Spleen (tissue), 11 donors: Measurements from ENCODE around the gene TSHZ2. TPM values are rescaled to one million over a fixed set of nuclear protein-coding genes. Genes with fewer than 3 reads are reported as not detected.

ENCODE experiments used
- DNase-seq: peaks from one replicate; pipeline ENCODE4 v3.0.0-alpha.2; 2020
- H3K27ac ChIP-seq, 8 donors: fragments of 200-600 bp; sonication (generic) in 7 of 8; 1 replicate in 4 of 8; 2 replicates in 4 of 8; pipeline versions ENCODE4 v1.5.0 to v1.8.0; 2016 to 2021; ENCODE audit warnings: inconsistent platforms in 4 of 8, mild to moderate bottlenecking in 4 of 8, moderate library complexity in 1 of 8
- H3K27me3 ChIP-seq, 7 donors: fragments of 200-600 bp; sonication (generic) in 6 of 7; replicated peaks in 1 of 7; 1 replicate in 4 of 7; 2 replicates in 3 of 7; pipeline versions ENCODE4 v1.5.0 to v1.8.0; 2016 to 2021; ENCODE audit warnings: inconsistent platforms in 3 of 7, mild to moderate bottlenecking in 1 of 7
- H3K36me3 ChIP-seq, 6 donors: fragments of 200-600 bp; sonication (generic) in 5 of 6; 1 replicate in 4 of 6; 2 replicates in 2 of 6; pipeline versions ENCODE4 v1.5.0 to v1.8.0; 2016 to 2021; ENCODE audit warnings: inconsistent platforms in 2 of 6
- H3K4me1 ChIP-seq, 6 donors: fragments of 200-600 bp; sonication (generic) in 5 of 6; 1 replicate in 3 of 6; 2 replicates in 3 of 6; pipeline versions ENCODE4 v1.5.0 to v1.8.0; 2016 to 2021; ENCODE audit warnings: inconsistent platforms in 3 of 6
- H3K4me3 ChIP-seq, 8 donors: fragments of 200-600 bp; sonication (generic) in 7 of 8; 1 replicate in 4 of 8; 2 replicates in 4 of 8; pipeline versions ENCODE4 v1.5.0 to v1.8.0; 2016 to 2021; ENCODE audit warnings: inconsistent platforms in 4 of 8, mild to moderate bottlenecking in 4 of 8, moderate library complexity in 2 of 8
- H3K9me3 ChIP-seq, 8 donors: fragments of 200-600 bp; sonication (generic) in 7 of 8; 1 replicate in 4 of 8; 2 replicates in 4 of 8; pipeline versions ENCODE4 v1.5.0 to v1.8.0; 2016 to 2021; ENCODE audit warnings: inconsistent platforms in 4 of 8
- POLR2A ChIP-seq, 3 donors: fragments of 450-650 bp; IDR thresholded peaks; one replicate each; pipeline ENCODE4 v1.5.1; 2017; ENCODE audit warnings: antibody characterized with exemption in 3 of 3, mild to moderate bottlenecking in 1 of 3
- POLR2AphosphoS5 ChIP-seq, 3 donors: sonication (generic); formaldehyde crosslinking; IDR thresholded peaks; one replicate each; pipeline ENCODE4 v1.5.1; 2017; ENCODE audit warnings: antibody characterized with exemption in 3 of 3
- WGBS, 5 donors: extraction: QIAGEN DNeasy Blood & Tissue Kit in 3 of 5; methylation state at CpG; one replicate each; pipeline versions ENCODE4 v1.1.5 to v1.1.7; 2013 to 2018; 5-methylcytosine and 5-hydroxymethylcytosine counted together
- intact Hi-C: fragments of 100-400 bp; cut with DNase I; formaldehyde crosslinking; loops from one replicate; pipeline ENCODE4 v1.15.0; 2023; ENCODE audit warnings: low total_unique reads
- polyA plus RNA-seq, 3 donors: library from polyadenylated mRNA; stranded (reverse); fragments of 200-250 nt; gene quantifications; one replicate each; pipeline ENCODE4 v1.2.1, GENCODE V29; 2013
- total RNA-seq, 7 donors: library from RNA; depleted of rRNA in 3 of 7; stranded (reverse); fragments of >200 nt in 3 of 7; fragmentation: NEBNext Ultra II Directional in 4 of 7; extraction: Animal tissue kit (Norgen Biotek cat#: 25700) in 4 of 7; gene quantifications; one replicate each; pipeline versions ENCODE4 v1.1.0 to v1.2.1, GENCODE V29; 2016 to 2021
- TF ChIP-seq, protein P1 (sequence below), 11 experiments: fragments of 200-600 bp in 7 of 11; fragments of 450-650 bp in 4 of 11; sonication (generic) in 4 of 11; IDR thresholded peaks in 8 of 11; conservative IDR thresholded peaks in 3 of 11; 1 replicate in 7 of 11; 2 replicates in 4 of 11; pipeline versions ENCODE4 v1.4.0 to v1.8.0; 2016 to 2021; ENCODE audit warnings: antibody characterized with exemption in 11 of 11, inconsistent platforms in 4 of 11, mild to moderate bottlenecking in 1 of 11
- donor health status: healthy with polysubstance abuse.
- donor health status: DM: no; HTN: no; CAD: no; lungs with moderate emphysema.
- donor health status: DM: no; HTN: no; CAD: no.
- donor health status: Bipolar disorder and iron deficiency.
- donor health status: healthy.
- donor health status: DM: no; HTN: no; CAD: no.
- donor health status: DM: yes; HTN: yes; CAD: no.

The TSHZ2 gene
- total and polyA plus RNA-seq, 10 donors, result 0.86 to 19.2 (median 15.7) TPM

DNA sequence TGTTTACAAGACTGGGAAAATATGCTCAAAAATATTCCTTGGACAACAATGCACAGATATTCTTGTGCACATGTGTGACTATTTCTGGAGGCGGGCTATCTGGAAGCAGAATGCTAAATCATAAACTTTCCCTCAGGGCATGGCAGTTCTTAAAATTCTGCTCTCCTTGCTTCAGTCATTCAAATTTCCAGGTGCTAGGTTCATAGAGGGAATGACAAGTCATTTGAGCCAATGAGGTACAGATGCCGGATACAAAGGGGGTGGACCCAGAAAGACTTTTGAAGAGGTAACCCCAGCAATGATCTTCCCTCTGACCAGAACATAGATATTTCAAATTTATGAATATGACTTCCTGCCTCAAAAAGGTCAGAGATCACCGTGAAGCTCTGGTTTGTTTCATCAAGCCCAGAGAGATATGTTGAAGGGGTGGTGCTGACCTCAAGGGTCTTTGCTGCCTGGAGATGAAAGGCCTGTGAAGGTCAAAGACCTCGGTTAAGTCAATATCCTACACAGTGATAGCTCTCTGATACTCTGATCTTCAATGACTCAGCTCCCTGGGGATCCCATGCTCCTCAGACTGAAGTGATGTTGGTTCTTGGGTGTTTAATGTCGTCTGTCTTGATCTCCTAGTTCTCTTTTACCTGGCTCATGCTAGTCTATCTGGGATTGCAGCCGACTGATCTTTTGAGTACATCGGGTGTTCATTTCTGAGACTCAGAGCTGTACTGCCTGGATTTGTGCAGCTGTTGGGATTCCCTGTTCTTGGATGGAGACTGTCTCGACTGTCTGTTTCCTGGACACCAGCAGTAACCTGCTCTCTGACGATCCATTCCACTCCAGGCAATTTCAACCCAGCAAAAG, 47.5 kb upstream of the TSHZ2 start:
- WGBS, 5 donors, result 73 to 84% (median 79%) methylated on average over 9 of the region's 9 CpGs
- DNase-seq, result no peak
- no peak overlapping the region for H3K27ac ChIP-seq
- H3K27me3 ChIP-seq, result no peaks in the 10 kb centered on the region
- no peaks in the 10 kb centered on the region for H3K9me3 ChIP-seq
- no peaks in the 10 kb centered on the region for H3K36me3 ChIP-seq
- no peak overlapping the region for H3K4me3 ChIP-seq
- H3K4me1 ChIP-seq, result no peaks in the 10 kb centered on the region
- TF ChIP-seq, protein P1, sequence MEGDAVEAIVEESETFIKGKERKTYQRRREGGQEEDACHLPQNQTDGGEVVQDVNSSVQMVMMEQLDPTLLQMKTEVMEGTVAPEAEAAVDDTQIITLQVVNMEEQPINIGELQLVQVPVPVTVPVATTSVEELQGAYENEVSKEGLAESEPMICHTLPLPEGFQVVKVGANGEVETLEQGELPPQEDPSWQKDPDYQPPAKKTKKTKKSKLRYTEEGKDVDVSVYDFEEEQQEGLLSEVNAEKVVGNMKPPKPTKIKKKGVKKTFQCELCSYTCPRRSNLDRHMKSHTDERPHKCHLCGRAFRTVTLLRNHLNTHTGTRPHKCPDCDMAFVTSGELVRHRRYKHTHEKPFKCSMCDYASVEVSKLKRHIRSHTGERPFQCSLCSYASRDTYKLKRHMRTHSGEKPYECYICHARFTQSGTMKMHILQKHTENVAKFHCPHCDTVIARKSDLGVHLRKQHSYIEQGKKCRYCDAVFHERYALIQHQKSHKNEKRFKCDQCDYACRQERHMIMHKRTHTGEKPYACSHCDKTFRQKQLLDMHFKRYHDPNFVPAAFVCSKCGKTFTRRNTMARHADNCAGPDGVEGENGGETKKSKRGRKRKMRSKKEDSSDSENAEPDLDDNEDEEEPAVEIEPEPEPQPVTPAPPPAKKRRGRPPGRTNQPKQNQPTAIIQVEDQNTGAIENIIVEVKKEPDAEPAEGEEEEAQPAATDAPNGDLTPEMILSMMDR (IDR thresholded peaks at IDR 0.05 in 8 of 11, conservative IDR thresholded peaks at IDR 0.05 in 3 of 11), result no peak
- TF ChIP-seq POLR2AphosphoS5 (IDR thresholded peaks at IDR 0.05) (no peak), POLR2A (IDR thresholded peaks at IDR 0.05) (no peak)
- intact Hi-C loops, result no loop called here

DNA sequence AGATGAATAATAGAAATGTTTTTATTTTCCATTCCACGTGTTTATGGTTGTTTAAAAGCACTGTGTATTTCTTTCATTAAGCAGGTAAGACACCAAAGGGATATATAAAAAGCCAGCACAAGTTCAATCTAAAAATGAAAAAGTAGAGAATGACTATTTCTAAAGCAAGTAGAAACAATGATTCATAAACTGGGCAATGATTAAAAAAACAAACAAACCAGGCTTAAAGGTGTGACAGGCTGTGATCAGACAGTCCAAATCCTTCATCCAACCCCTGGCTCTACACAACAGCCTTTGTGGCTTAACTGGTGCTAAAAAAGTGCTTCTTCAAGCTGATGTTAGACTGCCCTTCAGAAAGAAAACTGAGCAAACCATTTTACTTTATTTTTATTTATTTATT, 45.7 kb upstream of the TSHZ2 start:
- Histone ChIP-seq H3K9me3 (no peaks in the 10 kb centered on the region), H3K4me1 (no peaks in the 10 kb centered on the region), H3K27me3 (no peaks in the 10 kb centered on the region), H3K36me3 (no peaks in the 10 kb centered on the region), H3K4me3 (no peak overlapping the region), H3K27ac (no peak overlapping the region)
- WGBS, 5 donors, result 61 to 73% (median 70%) methylated on average over 1 of the region's 1 CpG
- intact Hi-C loops, result no loop called here
- TF ChIP-seq POLR2A (IDR thresholded peaks at IDR 0.05) (no peak), POLR2AphosphoS5 (IDR thresholded peaks at IDR 0.05) (no peak)
- TF ChIP-seq, protein P1 (IDR thresholded peaks at IDR 0.05 in 8 of 11, conservative IDR thresholded peaks at IDR 0.05 in 3 of 11), result no peak
- DNase-seq, result no peak

DNA sequence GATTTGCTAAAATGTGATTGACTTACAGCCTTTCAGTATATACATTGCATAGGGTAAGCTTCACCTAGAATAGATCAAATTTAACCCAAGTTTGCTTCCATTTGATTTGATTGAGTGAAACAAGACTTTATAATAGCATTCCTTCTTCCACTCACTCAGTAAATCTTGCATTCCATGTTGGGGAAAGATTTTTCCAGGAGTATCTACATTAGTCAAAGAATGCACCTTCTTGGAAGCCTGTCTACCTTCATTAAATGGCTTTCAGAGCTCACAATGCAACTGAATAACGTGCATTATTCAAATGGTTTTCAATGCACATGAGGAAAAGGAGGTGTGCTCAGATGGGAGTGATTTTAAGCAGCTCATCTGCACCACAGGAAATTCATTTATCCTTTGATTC, 38.3 kb upstream of the TSHZ2 start:
- 46 to 63% (median 55%) methylated on average over 1 of the region's 1 CpG for WGBS, 5 donors
- Histone ChIP-seq H3K27ac (no peak overlapping the region), H3K4me1 (no peaks in the 10 kb centered on the region), H3K9me3 (no peaks in the 10 kb centered on the region), H3K27me3 (no peaks in the 10 kb centered on the region), H3K36me3 (no peaks in the 10 kb centered on the region), H3K4me3 (no peak overlapping the region)
- TF ChIP-seq POLR2A (IDR thresholded peaks at IDR 0.05) (no peak), POLR2AphosphoS5 (IDR thresholded peaks at IDR 0.05) (no peak)
- TF ChIP-seq, protein P1 (IDR thresholded peaks at IDR 0.05 in 8 of 11, conservative IDR thresholded peaks at IDR 0.05 in 3 of 11), result no peak
- intact Hi-C loops, result no loop called here
- DNase-seq, result no peak
